DLD1 (cell line): ENCODE measurements around the gene TRA2B.

Experiments
- in situ Hi-C: cut with HindIII; loops from 2 replicates; pipeline ENCODE4 v1.10.0; 2017; ENCODE audit warnings: low sequenced_read_pairs

TRA2B gene

GRCh38 chr3:185956244-185956643 is 18.4 kb upstream of the TRA2B start:
- in situ Hi-C loops = no loop called here

DNA sequence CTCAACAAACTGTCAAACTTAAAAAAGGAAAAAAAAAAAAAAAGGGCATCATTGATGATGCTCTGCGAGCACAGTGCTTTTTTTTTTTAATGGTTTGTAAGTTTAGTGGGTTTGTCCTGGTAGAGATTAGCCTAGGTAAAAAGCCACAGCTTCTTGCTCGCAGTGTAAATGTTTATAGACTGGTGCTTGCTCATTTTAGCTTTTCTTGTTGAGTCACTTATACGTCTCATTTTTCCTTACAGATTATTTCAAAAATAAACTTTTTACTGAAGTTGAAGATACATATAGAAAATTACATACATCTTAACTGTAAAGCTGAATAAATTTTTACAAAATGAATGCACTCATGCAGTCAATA is 16.5 kb upstream of the TRA2B start:
- in situ Hi-C loops = no loop called here

DNA sequence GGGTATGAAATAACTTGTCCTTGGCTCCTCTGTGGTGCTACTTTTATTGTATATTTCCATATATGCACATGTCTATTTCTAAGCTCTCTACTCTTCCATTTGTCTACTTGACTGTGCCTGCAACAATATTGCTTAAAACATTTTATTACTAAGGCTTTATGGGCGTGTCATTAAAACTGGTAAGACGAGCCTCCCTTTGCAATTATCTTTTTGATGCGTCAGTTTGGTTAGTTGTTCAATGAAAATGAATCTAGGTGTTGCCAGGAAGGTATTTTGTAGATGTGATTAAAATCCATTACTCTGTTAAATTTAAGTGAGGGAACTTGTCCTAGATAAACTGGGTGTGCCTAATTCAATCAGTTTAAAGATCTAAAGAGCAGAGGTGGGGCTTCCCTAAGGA is 12.9 kb upstream of the TRA2B start:
- in situ Hi-C loops = no loop called here

- in situ Hi-C loops = no loop called here
Observed at GRCh38 chr3:185949515-185949914, 11.7 kb upstream of the TRA2B start.

DNA sequence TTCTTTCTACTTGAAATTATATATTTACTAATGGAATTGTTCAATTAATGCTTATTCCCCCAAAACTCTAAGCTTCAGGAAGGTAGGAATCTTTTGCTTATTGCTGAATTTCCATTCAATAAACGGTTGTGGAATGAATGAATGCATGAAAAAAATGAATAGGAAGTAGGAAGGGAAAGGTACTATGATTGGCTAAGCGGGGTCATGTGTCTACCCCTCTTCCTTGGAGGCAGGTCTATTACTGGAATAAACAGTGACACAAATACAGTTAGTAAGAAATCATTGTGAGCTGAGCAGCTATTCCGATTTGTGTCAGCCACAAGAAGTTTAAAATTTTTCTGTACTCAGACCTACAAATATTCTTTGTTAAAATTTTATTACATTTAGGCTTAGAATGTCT is 10.5 kb upstream of the TRA2B start:
- in situ Hi-C loops = no loop called here

- in situ Hi-C loops = no loop called here
Observed at GRCh38 chr3:185943760-185944106, 5.9 kb upstream of the TRA2B start.

GRCh38 chr3:185942907-185943759 is 5.3 kb upstream of the TRA2B start:
- in situ Hi-C loops = no loop called here

GRCh38 chr3:185942396-185942795 is 4.6 kb upstream of the TRA2B start:
- in situ Hi-C loops = no loop called here

GRCh38 chr3:185940951-185941350 is 3.1 kb upstream of the TRA2B start:
- in situ Hi-C loops = no loop called here

DNA sequence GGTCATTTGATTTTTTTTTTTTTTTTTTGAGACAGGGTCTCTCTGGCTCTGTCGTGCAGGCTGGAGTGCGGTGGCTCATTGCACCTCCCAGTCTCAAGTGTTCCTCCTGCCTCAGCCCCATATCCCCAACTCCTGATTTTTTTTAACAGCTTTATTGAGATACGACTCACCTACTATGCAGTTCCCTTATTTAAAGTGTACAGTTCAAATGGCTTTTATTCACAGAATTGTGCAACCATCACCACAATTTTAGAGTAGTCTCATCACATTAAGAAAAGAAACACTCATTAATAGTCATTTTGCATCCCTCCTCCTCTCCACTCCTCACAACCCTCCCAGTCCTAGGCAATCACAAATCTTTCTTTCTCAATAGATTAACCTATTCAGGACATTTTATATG is 1.9 kb upstream of the TRA2B start:
- in situ Hi-C loops = no loop called here

GRCh38 chr3:185936814-185937688 is 763 bp downstream of the TRA2B start:
- in situ Hi-C loops = no loop called here

- in situ Hi-C loops = no loop called here
Observed at GRCh38 chr3:185936273-185936629, 1.6 kb downstream of the TRA2B start.

GRCh38 chr3:185935465-185936272 is 2.1 kb downstream of the TRA2B start:
- in situ Hi-C loops = no loop called here

DNA sequence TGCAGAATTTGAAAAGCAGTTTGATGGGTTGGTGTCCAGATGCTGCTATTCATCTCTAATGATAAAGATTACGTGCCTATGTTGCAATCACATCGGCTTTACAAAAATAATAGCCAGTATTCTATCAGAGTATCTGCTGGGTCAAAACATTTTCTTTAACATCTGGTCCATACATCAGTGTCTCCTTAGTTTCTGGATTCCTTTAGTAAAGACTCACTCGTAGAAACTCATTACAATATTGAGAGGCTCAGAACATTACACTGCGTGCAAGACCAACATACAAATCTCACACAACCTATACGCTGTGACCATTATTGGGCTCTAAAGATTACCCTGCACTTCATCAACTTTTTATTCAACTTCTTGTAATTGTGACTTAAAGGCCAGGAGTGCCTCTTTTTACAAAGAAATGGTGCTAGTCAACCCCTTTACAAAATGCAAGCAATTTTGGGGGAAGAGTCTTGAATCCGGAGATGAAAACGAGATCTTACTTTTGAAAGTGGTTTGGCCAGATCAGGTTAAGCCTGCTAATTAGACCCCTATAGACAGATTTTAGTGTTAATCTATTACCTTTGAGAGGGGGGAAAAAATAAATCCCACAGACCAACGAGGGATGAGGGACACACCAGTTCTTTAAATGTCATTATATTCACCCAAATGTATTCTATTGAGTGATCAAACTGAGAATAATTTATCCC is 2.9 kb downstream of the TRA2B start:
- in situ Hi-C loops = no loop called here

DNA sequence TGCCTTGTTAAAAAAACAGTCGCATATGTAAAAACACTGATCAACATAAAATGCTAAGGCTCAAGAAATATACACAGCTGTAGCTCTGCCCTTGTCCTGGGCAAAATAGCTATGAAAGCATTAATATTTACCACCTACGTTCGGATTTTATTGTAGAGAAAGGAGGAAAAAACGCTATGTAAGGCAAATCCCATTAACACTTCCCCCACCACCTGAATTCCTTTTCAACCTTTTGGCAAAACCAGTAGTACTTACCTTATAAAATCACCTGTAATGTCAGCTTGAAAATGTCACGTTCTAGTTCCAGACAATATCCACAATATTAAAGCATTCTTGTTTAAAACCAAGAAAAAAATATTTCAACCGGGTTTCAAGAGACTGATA is 3.6 kb downstream of the TRA2B start:
- in situ Hi-C loops = no loop called here

GRCh38 chr3:185933374-185934173 is 4.2 kb downstream of the TRA2B start:
- in situ Hi-C loops = no loop called here

DNA sequence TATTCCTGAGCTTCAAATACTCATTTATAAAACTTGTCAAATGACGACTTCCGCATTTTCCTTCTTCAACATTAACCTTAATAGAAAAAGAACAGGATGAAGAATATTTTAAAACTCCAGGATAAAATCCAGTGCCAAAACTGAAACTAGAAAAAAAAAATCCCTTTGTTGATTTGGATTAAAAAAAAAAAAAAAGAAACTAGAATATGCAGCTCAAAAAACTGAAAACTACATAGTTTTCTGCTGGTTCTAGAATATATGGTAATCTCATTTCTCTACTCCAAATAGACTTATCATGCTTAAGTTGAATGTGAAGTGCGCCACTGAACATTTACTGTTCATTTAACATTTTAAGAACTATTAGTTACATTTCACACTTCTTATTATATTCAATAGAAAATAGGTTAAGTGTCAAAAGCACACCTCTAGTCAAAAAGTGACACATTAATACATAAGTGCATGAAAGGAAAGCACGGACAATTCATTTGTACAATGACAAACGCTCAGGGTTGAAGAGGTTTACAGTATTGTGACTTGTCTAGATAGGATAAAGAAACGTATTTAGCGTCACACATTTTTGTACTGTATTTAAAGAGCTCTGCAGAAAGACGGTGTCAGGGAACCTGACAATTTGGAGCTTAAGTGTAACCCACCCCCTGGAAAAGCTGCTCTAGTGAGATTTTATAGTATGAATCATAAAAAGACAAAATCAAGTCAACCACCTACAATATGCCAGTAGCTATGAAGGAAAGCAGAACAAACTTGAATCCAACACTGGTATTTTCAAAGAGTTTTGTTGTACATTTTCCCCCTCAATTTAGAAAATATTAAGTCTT is 5.8 kb downstream of the TRA2B start:
- in situ Hi-C loops = no loop called here

DNA sequence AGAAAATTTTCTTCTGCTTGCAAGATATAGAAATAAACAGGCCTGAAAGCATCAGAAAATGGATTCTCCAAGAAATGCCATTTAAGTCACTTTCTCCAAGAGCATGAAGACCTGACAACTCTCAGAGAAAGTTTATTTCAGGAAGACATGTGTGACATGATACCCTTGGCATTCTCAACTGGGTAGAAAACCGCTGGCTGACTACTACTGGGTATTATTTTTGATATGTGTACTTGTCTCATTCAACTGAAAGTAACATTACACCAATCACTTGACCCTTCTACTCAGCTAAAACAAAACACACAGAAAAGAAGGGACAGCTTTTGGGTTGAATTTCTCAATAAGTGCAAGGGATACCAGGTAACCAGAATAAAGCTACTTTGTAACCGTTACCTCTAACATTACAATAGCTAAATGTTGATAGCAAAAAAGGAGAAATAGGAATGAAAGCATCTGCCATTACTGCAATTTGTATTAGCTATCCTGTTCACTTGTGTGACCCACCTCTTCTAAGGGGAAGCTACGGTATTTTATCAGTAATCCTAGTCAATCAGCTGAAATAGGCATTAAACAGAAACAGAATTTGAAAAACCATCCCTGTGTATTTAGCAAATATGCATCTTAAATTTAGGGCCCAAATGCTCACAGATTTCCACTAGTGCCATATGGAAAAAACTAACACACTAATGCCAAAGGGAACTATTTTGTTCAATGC is 7.3 kb downstream of the TRA2B start:
- in situ Hi-C loops = no loop called here
